SK-N-SH (cell line): ENCODE results near the gene MID1. TPM values are rescaled to one million over a fixed set of nuclear protein-coding genes. Genes with fewer than 3 reads are reported as not detected.

Source experiments
- CTCF ChIA-PET: fragments of 300-600, 350-600 bp; formaldehyde crosslinking; extraction: SDS; loops from one replicate; lab custom pipeline; 2021; lab: Yijun Ruan, JAX
- POLR2A ChIA-PET: fragments of 350-600 bp; sonication (Branson Sonifier 250); formaldehyde crosslinking; extraction: SDS; loops from one replicate; lab custom pipeline; 2020; ENCODE audit warnings: antibody characterized with exemption, inconsistent platforms; lab: Yijun Ruan, JAX
- DNase-seq: peaks from one replicate; pipeline ENCODE4 v3.0.0; 2012
- H2AFZ ChIP-seq: fragments of 200-600 bp; sonication (generic); 2 replicates; pipeline ENCODE4 v1.8.1; 2016; ENCODE audit warnings: antibody characterized with exemption, mild to moderate bottlenecking, low read depth
- H3F3A ChIP-seq: fragments of 200-600 bp; sonication (generic); replicated peaks from 2 replicates; pipeline ENCODE3; 2016; ENCODE audit warnings: antibody characterized with exemption, mild to moderate bottlenecking; ENCODE audit not compliant: insufficient read depth
- H3K27ac ChIP-seq, 2 experiments: fragments of 200-500 bp in 1 of 2; fragments of 200-600 bp in 1 of 2; sonication (Bioruptor generic) in 1 of 2; sonication (generic), shearing (Covaris generic) in 1 of 2; 2 replicates each; pipeline versions ENCODE4 v1.5.1 to v1.6.1; 2014 to 2016; ENCODE audit warnings: low read depth in 2 of 2, inconsistent platforms in 1 of 2, low read length in 1 of 2, mild to moderate bottlenecking in 1 of 2, mixed read lengths in 1 of 2
- H3K27me3 ChIP-seq: fragments of 200-600 bp; sonication (generic), shearing (Covaris generic); 2 replicates; pipeline ENCODE4 v1.6.1; 2016; ENCODE audit warnings: mixed run types; ENCODE audit not compliant: insufficient read depth
- H3K36me3 ChIP-seq, 2 experiments: fragments of 200-500 bp in 1 of 2; fragments of 200-600 bp in 1 of 2; sonication (Bioruptor generic) in 1 of 2; sonication (generic) in 1 of 2; replicated peaks in 1 of 2; 2 replicates each; pipeline versions ENCODE3 to v1.5.1; 2014 to 2016; ENCODE audit warnings: low read length in 1 of 2, mild to moderate bottlenecking in 1 of 2; ENCODE audit not compliant: insufficient read depth in 2 of 2, control insufficient read depth in 1 of 2
- H3K4me1 ChIP-seq, 2 experiments: fragments of 200-500 bp in 1 of 2; fragments of 200-600 bp in 1 of 2; sonication (Bioruptor generic) in 1 of 2; sonication (generic), shearing (Covaris generic) in 1 of 2; 2 replicates each; pipeline versions ENCODE4 v1.5.1 to v1.6.1; 2014 to 2016; ENCODE audit warnings: low read depth in 1 of 2, low read length in 1 of 2, mixed run types in 1 of 2; ENCODE audit not compliant: insufficient read depth in 2 of 2, control insufficient read depth in 1 of 2
- H3K4me2 ChIP-seq: fragments of 200-600 bp; sonication (generic), shearing (Covaris generic); 2 replicates; pipeline ENCODE4 v1.6.1; 2017; ENCODE audit warnings: mixed run types
- H3K4me3 ChIP-seq, 2 experiments: fragments of 200-500 bp in 1 of 2; fragments of 200-600 bp in 1 of 2; sonication (Bioruptor generic) in 1 of 2; sonication (generic), shearing (Covaris generic) in 1 of 2; 2 replicates each; pipeline versions ENCODE4 v1.5.1 to v1.8.1; 2014 to 2016; ENCODE audit warnings: low read depth in 2 of 2, inconsistent platforms in 1 of 2, low read length in 1 of 2, mild to moderate bottlenecking in 1 of 2, mixed read lengths in 1 of 2, moderate library complexity in 1 of 2
- H3K79me2 ChIP-seq: fragments of 200-600 bp; sonication (generic); 2 replicates; pipeline ENCODE4 v1.8.1; 2017; ENCODE audit warnings: mild to moderate bottlenecking; ENCODE audit not compliant: insufficient read depth
- H3K9ac ChIP-seq: fragments of 200-600 bp; sonication (generic); 2 replicates; pipeline ENCODE4 v1.6.1; 2017; ENCODE audit warnings: mixed run types
- H3K9me2 ChIP-seq: fragments of 200-600 bp; sonication (generic); 2 replicates; pipeline ENCODE4 v1.6.1; 2017; ENCODE audit warnings: mixed run types
- H3K9me3 ChIP-seq: fragments of 200-600 bp; sonication (generic); 2 replicates; pipeline ENCODE4 v1.6.1; 2017; ENCODE audit warnings: mixed run types, mild to moderate bottlenecking, moderate library complexity
- H4K20me1 ChIP-seq: fragments of 200-600 bp; sonication (generic); 2 replicates; pipeline ENCODE4 v1.6.1; 2017; ENCODE audit warnings: mild to moderate bottlenecking, mixed run types; ENCODE audit not compliant: insufficient read depth
- CTCF ChIP-seq: fragments of 200-600 bp; sonication (generic); IDR thresholded peaks from 2 replicates; pipeline ENCODE4 v1.6.1; 2017; ENCODE audit warnings: antibody characterized with exemption, mild to moderate bottlenecking, moderate library complexity
- ELF1 ChIP-seq: IDR thresholded peaks from 2 replicates; pipeline ENCODE4 v1.4.0; 2012
- EZH2phosphoT487 ChIP-seq: fragments of 200-600 bp; sonication (generic); IDR thresholded peaks from 2 replicates; pipeline ENCODE4 v1.6.1; 2017; ENCODE audit warnings: low read depth, mixed run types, mild to moderate bottlenecking, antibody characterized with exemption, moderate library complexity, borderline replicate concordance
- FOSL2 ChIP-seq: IDR thresholded peaks from 2 replicates; pipeline ENCODE4 v1.4.0; 2012; ENCODE audit warnings: low read depth, mild to moderate bottlenecking, moderate library complexity, borderline replicate concordance
- FOXJ3 ChIP-seq: sonication (generic); formaldehyde crosslinking; IDR thresholded peaks from 2 replicates; pipeline ENCODE4 v1.5.1; 2020; ENCODE audit warnings: mild to moderate bottlenecking, missing genetic modification reagents
- FOXM1 ChIP-seq: IDR thresholded peaks from 2 replicates; pipeline ENCODE4 v1.4.0; 2012; ENCODE audit warnings: low read depth, mild to moderate bottlenecking
- GATA2 ChIP-seq: sonication (generic); formaldehyde crosslinking; IDR thresholded peaks from 2 replicates; pipeline ENCODE4 v1.5.0; 2020; ENCODE audit warnings: mild to moderate bottlenecking, missing genetic modification reagents
- JUND ChIP-seq: IDR thresholded peaks from 2 replicates; pipeline ENCODE4 v1.4.0; 2012
- MAX ChIP-seq: IDR thresholded peaks from 2 replicates; pipeline ENCODE4 v1.4.0; 2012; ENCODE audit warnings: low read depth
- NFIC ChIP-seq: IDR thresholded peaks from 2 replicates; pipeline ENCODE4 v1.4.0; 2012; ENCODE audit warnings: borderline replicate concordance
- NRF1 ChIP-seq: IDR thresholded peaks from 2 replicates; pipeline ENCODE4 v1.6.1; 2012; ENCODE audit warnings: low read depth, mild to moderate bottlenecking, low read length
- RAD21 ChIP-seq: IDR thresholded peaks from 2 replicates; pipeline ENCODE4 v1.6.1; 2012; ENCODE audit warnings: mild to moderate bottlenecking, low read length
- RCOR1 ChIP-seq: fragments of 150-350 bp; IDR thresholded peaks from 2 replicates; pipeline ENCODE4 v1.6.1; 2017; ENCODE audit warnings: antibody characterized with exemption, low read length
- REST ChIP-seq: IDR thresholded peaks from 2 replicates; pipeline ENCODE4 v1.6.1; 2012; ENCODE audit warnings: mild to moderate bottlenecking, low read depth, low read length, moderate library complexity
- RFX5 ChIP-seq: IDR thresholded peaks from 2 replicates; pipeline ENCODE4 v1.6.1; 2012; ENCODE audit warnings: mild to moderate bottlenecking, improper control_type of control experiment, low read length
- RXRA ChIP-seq: IDR thresholded peaks from 2 replicates; pipeline ENCODE4 v1.4.0; 2012; ENCODE audit warnings: low read depth, mild to moderate bottlenecking, borderline replicate concordance
- SMC3 ChIP-seq: IDR thresholded peaks from 2 replicates; pipeline ENCODE4 v1.6.1; 2012; ENCODE audit warnings: low read depth, low read length, improper control_type of control experiment
- TEAD4 ChIP-seq: IDR thresholded peaks from 2 replicates; pipeline ENCODE4 v1.4.0; 2012; ENCODE audit warnings: mild to moderate bottlenecking, borderline replicate concordance; ENCODE audit not compliant: insufficient read depth
- USF1 ChIP-seq: IDR thresholded peaks from 2 replicates; pipeline ENCODE4 v1.4.0; 2012; ENCODE audit warnings: low read depth, borderline replicate concordance
- YY1 ChIP-seq: IDR thresholded peaks from 2 replicates; pipeline ENCODE4 v1.4.0; 2012; ENCODE audit warnings: low read depth, mild to moderate bottlenecking
- WGBS: methylation state at CpG from one replicate; pipeline ENCODE4 v1.1.6; 2017; ENCODE audit warnings: low lambda C conversion rate; 5-methylcytosine and 5-hydroxymethylcytosine counted together
- polyA plus RNA-seq, 3 experiments: library from polyadenylated mRNA; depleted of rRNA; stranded (reverse); fragments of >200 nt; gene quantifications; 2 replicates each; pipeline ENCODE4 v1.2.3, GENCODE V29; 2012

MID1 gene
- polyA plus RNA-seq, 1 of the 3 experiments (the other 2 are of a cell fraction): 10.4 TPM

GRCh38 chrX:10525381-10526120 lies 94.8 kb downstream of the MID1 start:
- Histone ChIP-seq H3K4me1 (no peaks in the 10 kb centered on the region), H2AFZ (no peak overlapping the region), H3K4me2 (no peak overlapping the region), H3K9ac (no peak overlapping the region), H3K9me2 (no peaks in the 10 kb centered on the region), H3F3A (no peaks in the 10 kb centered on the region), H3K4me3 (no peak overlapping the region), H3K27me3 (no peaks in the 10 kb centered on the region), H3K9me3 (no peaks in the 10 kb centered on the region), H3K79me2 (no peaks in the 10 kb centered on the region), H3K36me3 (no peaks in the 10 kb centered on the region), H4K20me1 (no peaks in the 10 kb centered on the region), H3K27ac (no peak overlapping the region)
- ChIA-PET POLR2A (no interaction called here), CTCF (interaction anchor here (1.3 kb wide), 1 partner anchor 11 kb away, joined by 4 read pairs; no protein-coding TSS in a partner anchor)
- no peak for DNase-seq
- 53% methylated on average over 6 of the region's 6 CpGs for whole genome bisulfite sequencing
- no peak for TF ChIP-seq NFIC
- no peak for TF ChIP-seq RCOR1
- TF ChIP-seq ELF1: no peak
- no peak for TF ChIP-seq YY1
- no peak for TF ChIP-seq SMC3
- no peak for TF ChIP-seq MAX
- no peak for TF ChIP-seq RXRA

GRCh38 chrX:10524578-10524977 lies 95.8 kb downstream of the MID1 start:
- no peaks in the 10 kb centered on the region for H3K4me1 ChIP-seq
- TF ChIP-seq FOSL2: no peak
- no peak for TF ChIP-seq NFIC
- no peak for TF ChIP-seq MAX
- TF ChIP-seq RXRA: no peak
- no peak for TF ChIP-seq TEAD4
- TF ChIP-seq REST: no peak
- TF ChIP-seq GATA2 (CRISPR knock-in tag): no peak
- TF ChIP-seq NRF1: no peak
- no peak for TF ChIP-seq RCOR1
- TF ChIP-seq EZH2phosphoT487: no peak
- no peak for TF ChIP-seq RAD21
- no peak for TF ChIP-seq JUND
- no peak for TF ChIP-seq CTCF
- TF ChIP-seq RFX5: no peak
- no peak for TF ChIP-seq FOXM1
- TF ChIP-seq USF1: no peak
- TF ChIP-seq FOXJ3 (CRISPR knock-in tag): no peak
- no peak overlapping the region for H3K4me3 ChIP-seq
- H3K9me3 ChIP-seq: no peaks in the 10 kb centered on the region
- H3K27ac ChIP-seq: no peak overlapping the region
- H3K9ac ChIP-seq: no peak overlapping the region
- H3F3A ChIP-seq: no peaks in the 10 kb centered on the region
- no peaks in the 10 kb centered on the region for H3K27me3 ChIP-seq
- ChIA-PET CTCF (interaction anchor here (1.3 kb wide), 1 partner anchor 12 kb away, joined by 4 read pairs; no protein-coding TSS in a partner anchor), POLR2A (no interaction called here)
- no peaks in the 10 kb centered on the region for H3K9me2 ChIP-seq
- no peak overlapping the region for H2AFZ ChIP-seq
- H3K36me3 ChIP-seq: no peaks in the 10 kb centered on the region
- WGBS: 41% methylated on average over 1 of the region's 1 CpG
- no peak overlapping the region for H3K4me2 ChIP-seq
- DNase-seq: no peak
- H3K79me2 ChIP-seq: no peaks in the 10 kb centered on the region
- H4K20me1 ChIP-seq: no peaks in the 10 kb centered on the region
